Lung (tissue), 12 donors: ENCODE measurements around the gene ASPM. TPM values are rescaled to one million over a fixed set of nuclear protein-coding genes. Genes with fewer than 3 reads are reported as not detected.

Experiments
- ATAC-seq: fragments of 200-7000 bp; cut with Tn5 transposase; one replicate; pipeline ENCODE4 v1.9.1; 2020; ENCODE audit warnings: moderate number of reproducible peaks; ENCODE audit not compliant: insufficient read depth, low FRiP score
- DNase-seq, 3 donors: peaks; one replicate each; pipeline ENCODE4 v3.0.0-alpha.2; 2013 to 2017
- H3K27ac ChIP-seq, 2 donors: one replicate each; pipeline ENCODE4 v1.5.1; 2013; ENCODE audit warnings: mild to moderate bottlenecking in 2 of 2, moderate library complexity in 2 of 2, control low read depth in 1 of 2, inconsistent platforms in 1 of 2, low read depth in 1 of 2, low read length in 1 of 2
- H3K27me3 ChIP-seq, 3 donors: one replicate each; pipeline ENCODE4 v1.5.1; 2013; ENCODE audit warnings: low read length in 2 of 3; ENCODE audit not compliant: control insufficient read depth in 3 of 3, insufficient read depth in 3 of 3
- H3K36me3 ChIP-seq, 4 donors: one replicate each; pipeline ENCODE4 v1.5.1; 2013; ENCODE audit warnings: low read length in 4 of 4, mild to moderate bottlenecking in 1 of 4, moderate library complexity in 1 of 4; ENCODE audit not compliant: control insufficient read depth in 4 of 4, insufficient read depth in 4 of 4
- H3K4me1 ChIP-seq, 5 donors: one replicate each; pipeline ENCODE4 v1.5.1; 2013; ENCODE audit warnings: low read length in 5 of 5, mild to moderate bottlenecking in 2 of 5, moderate library complexity in 1 of 5; ENCODE audit not compliant: control insufficient read depth in 5 of 5, insufficient read depth in 5 of 5
- H3K4me3 ChIP-seq: one replicate; pipeline ENCODE4 v1.5.1; 2013; ENCODE audit warnings: mild to moderate bottlenecking, control low read depth, moderate library complexity
- H3K9ac ChIP-seq, 2 donors: one replicate each; pipeline ENCODE4 v1.5.1; 2013; ENCODE audit warnings: low read length in 2 of 2, control low read depth in 1 of 2; ENCODE audit not compliant: insufficient read depth in 1 of 2
- H3K9me3 ChIP-seq, 4 donors: one replicate each; pipeline ENCODE4 v1.5.1; 2013; ENCODE audit warnings: low read length in 3 of 4, mild to moderate bottlenecking in 1 of 4, moderate library complexity in 1 of 4; ENCODE audit not compliant: control insufficient read depth in 4 of 4, insufficient read depth in 3 of 4
- WGBS, 2 donors: extraction: QIAGEN DNeasy Blood & Tissue Kit; methylation state at CpG; one replicate each; pipeline ENCODE4 v1.1.7; 2013; 5-methylcytosine and 5-hydroxymethylcytosine counted together
- polyA plus RNA-seq, 2 donors: library from polyadenylated mRNA; stranded (reverse); fragments of 200-250 nt; gene quantifications; one replicate each; pipeline ENCODE4 v1.2.1, GENCODE V29; 2013
- total RNA-seq, 2 donors: library from RNA; depleted of rRNA in 1 of 2; stranded (reverse); fragments of >200 nt in 1 of 2; gene quantifications; one replicate each; pipeline ENCODE4 v1.2.1, GENCODE V29; 2014 to 2021
- TF ChIP-seq, protein P1 (sequence below): IDR thresholded peaks from 2 replicates; pipeline ENCODE4 v1.5.1; 2012; ENCODE audit warnings: mild to moderate bottlenecking; ENCODE audit errors: control extremely low read depth, extremely low read depth
- donor health status: control.
- donor health status: control.
- donor health status: Bipolar disorder and iron deficiency.
- donor health status: healthy.
- donor health status: DM: yes; HTN: yes; CAD: no.

Gene ASPM
- total and polyA plus RNA-seq, 4 donors = 0.47 to 7.3 (median 0.55) TPM

DNA sequence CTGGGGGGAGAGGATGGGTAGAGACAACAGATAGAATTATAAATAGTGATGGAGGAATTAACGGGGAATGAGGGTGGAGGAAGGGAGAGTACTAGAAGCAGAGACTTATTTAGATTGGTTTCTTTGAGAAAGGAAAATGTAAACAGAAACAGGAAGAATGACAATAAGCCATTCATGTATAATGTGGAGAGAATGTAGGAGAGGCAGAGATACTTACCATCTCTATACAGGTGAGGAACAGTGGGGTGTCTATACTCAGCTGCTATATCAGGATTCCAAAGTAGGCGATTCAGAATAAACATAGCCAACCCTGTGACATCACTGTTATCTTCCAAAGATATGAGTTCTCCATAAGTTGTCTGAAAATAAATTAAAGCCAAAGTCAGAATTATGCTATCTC, 16.8 kb downstream of the ASPM start:
- H3K4me1 ChIP-seq = peaks cover 0 to 3% (median 0%) of the 10 kb centered on the region in 5 donors
- no peak overlapping the region for H3K9ac ChIP-seq
- H3K9me3 ChIP-seq = no peaks in the 10 kb centered on the region
- TF ChIP-seq, protein P1, sequence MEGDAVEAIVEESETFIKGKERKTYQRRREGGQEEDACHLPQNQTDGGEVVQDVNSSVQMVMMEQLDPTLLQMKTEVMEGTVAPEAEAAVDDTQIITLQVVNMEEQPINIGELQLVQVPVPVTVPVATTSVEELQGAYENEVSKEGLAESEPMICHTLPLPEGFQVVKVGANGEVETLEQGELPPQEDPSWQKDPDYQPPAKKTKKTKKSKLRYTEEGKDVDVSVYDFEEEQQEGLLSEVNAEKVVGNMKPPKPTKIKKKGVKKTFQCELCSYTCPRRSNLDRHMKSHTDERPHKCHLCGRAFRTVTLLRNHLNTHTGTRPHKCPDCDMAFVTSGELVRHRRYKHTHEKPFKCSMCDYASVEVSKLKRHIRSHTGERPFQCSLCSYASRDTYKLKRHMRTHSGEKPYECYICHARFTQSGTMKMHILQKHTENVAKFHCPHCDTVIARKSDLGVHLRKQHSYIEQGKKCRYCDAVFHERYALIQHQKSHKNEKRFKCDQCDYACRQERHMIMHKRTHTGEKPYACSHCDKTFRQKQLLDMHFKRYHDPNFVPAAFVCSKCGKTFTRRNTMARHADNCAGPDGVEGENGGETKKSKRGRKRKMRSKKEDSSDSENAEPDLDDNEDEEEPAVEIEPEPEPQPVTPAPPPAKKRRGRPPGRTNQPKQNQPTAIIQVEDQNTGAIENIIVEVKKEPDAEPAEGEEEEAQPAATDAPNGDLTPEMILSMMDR = no peak
- no peak overlapping the region for H3K27ac ChIP-seq
- no peak overlapping the region for H3K4me3 ChIP-seq
- no peaks in the 10 kb centered on the region for H3K27me3 ChIP-seq
- WGBS, 2 donors = 87 to 91% methylated on average over 2 of the region's 2 CpGs
- no peak for ATAC-seq
- peaks cover 0 to 10% (median 5%) of the 10 kb centered on the region in 4 donors for H3K36me3 ChIP-seq
- DNase-seq = no peak

DNA sequence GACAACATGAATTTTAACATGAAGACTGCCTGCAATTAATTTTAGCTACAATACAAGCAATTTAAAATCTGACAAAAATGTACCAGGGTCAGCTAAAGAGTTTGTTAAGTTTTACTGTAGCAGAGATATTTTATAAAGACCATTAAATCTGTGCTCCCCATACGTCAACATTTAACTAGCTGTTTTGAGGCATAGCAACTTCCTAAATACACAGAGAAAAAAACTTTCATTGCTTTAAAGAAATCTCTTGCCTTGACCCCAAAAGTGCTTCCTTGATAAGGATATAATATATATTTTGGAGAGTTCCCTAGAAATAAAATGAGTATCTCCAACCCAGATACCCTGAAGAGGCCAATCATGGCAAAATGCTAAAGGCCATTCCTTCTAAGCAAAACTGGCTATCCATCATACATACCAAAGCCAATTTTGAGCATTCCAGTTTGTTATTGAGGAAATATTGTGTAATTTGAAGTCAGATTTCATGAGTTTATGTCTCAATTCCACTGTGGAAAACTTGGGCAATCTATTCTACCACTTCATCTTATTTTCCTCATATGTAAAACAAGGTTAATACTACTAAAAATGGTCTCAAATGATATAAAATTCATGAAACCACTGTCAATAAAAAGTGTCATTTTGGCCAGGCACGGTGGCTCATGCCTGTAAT, 19.1 kb downstream of the ASPM start:
- Histone ChIP-seq H3K9ac (no peak overlapping the region), H3K27me3 (no peaks in the 10 kb centered on the region), H3K4me1 (peaks cover 0 to 3% (median 0%) of the 10 kb centered on the region in 5 donors), H3K4me3 (no peak overlapping the region), H3K9me3 (no peaks in the 10 kb centered on the region), H3K27ac (no peak overlapping the region), H3K36me3 (peaks cover 0 to 10% (median 5%) of the 10 kb centered on the region in 4 donors)
- DNase-seq (peak in 2 of 3 donors; percentile 25 to 62), ATAC-seq (no peak)
- TF ChIP-seq, protein P1 = no peak
- WGBS, 2 donors = 90 to 91% methylated on average over 2 of the region's 2 CpGs

- no peak overlapping the region for H3K9ac ChIP-seq
- DNase-seq (no peak), ATAC-seq (no peak)
- no peak overlapping the region for H3K27ac ChIP-seq
- peaks cover 0 to 11% (median 5%) of the 10 kb centered on the region in 4 donors for H3K36me3 ChIP-seq
- WGBS, 2 donors = 76 to 80% methylated on average over 3 of the region's 3 CpGs
- H3K9me3 ChIP-seq = no peaks in the 10 kb centered on the region
- no peak overlapping the region for H3K4me3 ChIP-seq
- peaks cover 0 to 3% (median 0%) of the 10 kb centered on the region in 5 donors for H3K4me1 ChIP-seq
- TF ChIP-seq, protein P1 = no peak
- H3K27me3 ChIP-seq = no peaks in the 10 kb centered on the region
Measured at GRCh38 chr1:197126691-197127090, 19.8 kb downstream of the ASPM start.
